ENCODE measurements around the gene ASXL2. TPM values are rescaled to one million over a fixed set of nuclear protein-coding genes. Genes with fewer than 3 reads are reported as not detected.
"Not testable (repeated sequence)": the region's sequence is repeated elsewhere in the genome, so short reads cannot be mapped to it uniquely, and the experiment has no call there.

ASXL2 gene
- total RNA-seq, 2 donors from 2014 or later, result 28.6 to 32.7 TPM

- no peaks in the 10 kb centered on the region for H3K27me3 ChIP-seq
- DNase-seq, result no peak
- intact Hi-C loops (cut with DNase I), result loop anchor here (10.0 kb wide), 1 partner anchor 290 kb away; no protein-coding TSS in a partner anchor
- H3K27ac ChIP-seq, result no peak overlapping the region
- no peaks in the 10 kb centered on the region for H3K4me1 ChIP-seq
- no peaks in the 10 kb centered on the region for H3K36me3 ChIP-seq
- no peak overlapping the region for H3K4me3 ChIP-seq
- no peaks in the 10 kb centered on the region for H3K9me3 ChIP-seq
- no peak overlapping the region for H3K9ac ChIP-seq (ENCODE audit: low read depth in 2 of 2, low read length in 2 of 2)
- TF ChIP-seq CTCF (IDR thresholded peaks at IDR 0.05), result no peak
These were observed 23.2 kb downstream of the ASXL2 start for GRCh38 chr2:25855065-25855464.

GRCh38 chr2:25854613-25855012 lies 23.7 kb downstream of the ASXL2 start:
- H3K27ac ChIP-seq, result no peak overlapping the region
- H3K9ac ChIP-seq (ENCODE audit: low read depth in 2 of 2, low read length in 2 of 2), result no peak overlapping the region
- no peaks in the 10 kb centered on the region for H3K9me3 ChIP-seq
- H3K4me1 ChIP-seq, result no peaks in the 10 kb centered on the region
- no peaks in the 10 kb centered on the region for H3K27me3 ChIP-seq
- no peak overlapping the region for H3K4me3 ChIP-seq
- no peak for DNase-seq
- TF ChIP-seq CTCF (IDR thresholded peaks at IDR 0.05), result no peak
- intact Hi-C loops (cut with DNase I), result loop anchor here (10.0 kb wide), 1 partner anchor 290 kb away; no protein-coding TSS in a partner anchor
- H3K36me3 ChIP-seq, result no peaks in the 10 kb centered on the region

- no peak overlapping the region for H3K4me3 ChIP-seq
- no peaks in the 10 kb centered on the region for H3K36me3 ChIP-seq
- H3K27me3 ChIP-seq, result no peaks in the 10 kb centered on the region
- no peak for DNase-seq
- H3K4me1 ChIP-seq, result no peaks in the 10 kb centered on the region
- H3K27ac ChIP-seq, result no peak overlapping the region
- no peak for TF ChIP-seq CTCF (IDR thresholded peaks at IDR 0.05)
- no peaks in the 10 kb centered on the region for H3K9me3 ChIP-seq
- no peak overlapping the region for H3K9ac ChIP-seq (ENCODE audit: low read depth in 2 of 2, low read length in 2 of 2)
- intact Hi-C loops (cut with DNase I), result loop anchor here (10.0 kb wide), 1 partner anchor 292 kb away; no protein-coding TSS in a partner anchor
These were observed 25.1 kb downstream of the ASXL2 start for GRCh38 chr2:25853038-25853638.

- no peaks in the 10 kb centered on the region for H3K36me3 ChIP-seq
- no peak overlapping the region for H3K4me3 ChIP-seq
- no peak overlapping the region for H3K27ac ChIP-seq
- DNase-seq, result peak; percentile 29
- H3K4me1 ChIP-seq, result no peaks in the 10 kb centered on the region
- intact Hi-C loops (cut with DNase I), result loop anchor here (10.0 kb wide), 1 partner anchor 293 kb away; no protein-coding TSS in a partner anchor
- peak overlapping the region in 1 of 2 donors; percentile 12 for H3K9ac ChIP-seq (ENCODE audit: low read depth in 2 of 2, low read length in 2 of 2)
- peak; percentile 67 for TF ChIP-seq CTCF (IDR thresholded peaks at IDR 0.05)
- no peaks in the 10 kb centered on the region for H3K9me3 ChIP-seq
- no peaks in the 10 kb centered on the region for H3K27me3 ChIP-seq
These were observed 26.4 kb downstream of the ASXL2 start for GRCh38 chr2:25851740-25852503.

GRCh38 chr2:25850400-25850799 lies 27.9 kb downstream of the ASXL2 start:
- H3K36me3 ChIP-seq; H3K4me3 ChIP-seq; H3K9ac ChIP-seq (ENCODE audit: low read depth in 2 of 2, low read length in 2 of 2); H3K27me3 ChIP-seq; H3K9me3 ChIP-seq; DNase-seq; H3K4me1 ChIP-seq; H3K27ac ChIP-seq: not testable (repeated sequence)
- intact Hi-C loops (cut with DNase I), result loop anchor here (10.0 kb wide), 1 partner anchor 294 kb away; no protein-coding TSS in a partner anchor

- DNase-seq; H3K27ac ChIP-seq; H3K4me3 ChIP-seq; H3K4me1 ChIP-seq; H3K27me3 ChIP-seq; H3K9ac ChIP-seq (ENCODE audit: low read depth in 2 of 2, low read length in 2 of 2); intact Hi-C loops (cut with DNase I); H3K36me3 ChIP-seq; H3K9me3 ChIP-seq: not testable (repeated sequence)
These were observed 28.9 kb downstream of the ASXL2 start for GRCh38 chr2:25849350-25849749.

All from colonic mucosa (tissue), 4 donors.